Brain microvascular endothelial cell (primary cell): ENCODE measurements around the gene KRT26.
"Not testable (repeated sequence)": the region's sequence is repeated elsewhere in the genome, so short reads cannot be mapped to it uniquely, and the experiment has no call there.

ENCODE experiments used
- DNase-seq: peaks from one replicate; pipeline ENCODE4 v3.0.0-alpha.2; 2020
- H3K27ac ChIP-seq: fragments of 250-450 bp; sonication (Bioruptor Pico); 2 replicates; pipeline ENCODE4 v1.5.1; 2020; ENCODE audit warnings: mild to moderate bottlenecking, moderate library complexity
- H3K27me3 ChIP-seq: fragments of 250-450 bp; sonication (Bioruptor Pico); replicated peaks from 2 replicates; pipeline ENCODE4 v1.5.1; 2020; ENCODE audit warnings: mild to moderate bottlenecking
- H3K36me3 ChIP-seq: fragments of 250-450 bp; sonication (Bioruptor Pico); replicated peaks from 2 replicates; pipeline ENCODE4 v1.5.1; 2020; ENCODE audit warnings: mild to moderate bottlenecking
- H3K4me3 ChIP-seq: 2 replicates; pipeline ENCODE4 v1.5.1; 2011; ENCODE audit warnings: low read depth, mild to moderate bottlenecking, control low read depth, low read length, moderate library complexity
- CTCF ChIP-seq: IDR thresholded peaks from 2 replicates; pipeline ENCODE4 v1.5.1; 2011; ENCODE audit warnings: low read depth, mild to moderate bottlenecking, moderate library complexity, low read length, control low read depth, inconsistent platforms; ENCODE audit errors: missing control alignments
- in situ Hi-C: cut with HindIII; loops from 2 replicates; pipeline ENCODE4 v1.10.0; 2017; ENCODE audit warnings: low sequenced_read_pairs, low pct_ligation_motif_present

KRT26 gene

DNA sequence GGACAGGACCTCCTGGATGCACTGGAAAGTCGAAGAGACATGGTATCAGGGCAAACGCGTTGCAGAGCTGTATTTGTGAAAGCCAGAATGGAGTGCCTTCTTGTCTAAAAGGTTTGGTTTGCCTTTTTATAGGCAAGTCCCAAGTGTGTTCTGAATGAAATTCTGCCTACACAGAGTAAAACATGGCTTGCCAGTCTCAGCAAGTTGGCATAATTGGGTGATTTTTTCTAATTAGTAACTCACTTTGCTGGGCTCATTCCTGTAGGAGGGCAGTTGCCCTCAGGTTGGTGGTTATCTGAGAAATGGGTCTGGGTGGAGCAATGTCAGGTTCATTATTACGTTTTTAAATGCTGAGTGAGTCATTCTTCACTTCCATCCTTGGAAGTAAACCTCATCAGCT lies 16.8 kb downstream of the KRT26 start, which contains the start of gene KRT25:
Gene KRT25 (minus strand): TSS at position 101 of the 400 bp plus-strand sequence. CDS start 60 bp downstream, at position 41.
- in situ Hi-C loops, result no loop called here
- DNase-seq, result no peak
- no peaks in the 10 kb centered on the region for H3K36me3 ChIP-seq
- no peak for TF ChIP-seq CTCF
- no peak within 1 kb of the TSS for H3K27ac ChIP-seq
- H3K27me3 ChIP-seq, result peaks cover 2% of the 10 kb centered on the region
- H3K4me3 ChIP-seq, result no peak within 1 kb of the TSS

GRCh38 chr17:40753804-40754203 lies 18.2 kb downstream of the KRT26 start:
- peaks cover 2% of the 10 kb centered on the region for H3K27me3 ChIP-seq
- in situ Hi-C loops, result no loop called here
- no peak for TF ChIP-seq CTCF
- no peaks in the 10 kb centered on the region for H3K36me3 ChIP-seq
- H3K4me3 ChIP-seq, result no peak overlapping the region
- no peak overlapping the region for H3K27ac ChIP-seq
- DNase-seq, result no peak

DNA sequence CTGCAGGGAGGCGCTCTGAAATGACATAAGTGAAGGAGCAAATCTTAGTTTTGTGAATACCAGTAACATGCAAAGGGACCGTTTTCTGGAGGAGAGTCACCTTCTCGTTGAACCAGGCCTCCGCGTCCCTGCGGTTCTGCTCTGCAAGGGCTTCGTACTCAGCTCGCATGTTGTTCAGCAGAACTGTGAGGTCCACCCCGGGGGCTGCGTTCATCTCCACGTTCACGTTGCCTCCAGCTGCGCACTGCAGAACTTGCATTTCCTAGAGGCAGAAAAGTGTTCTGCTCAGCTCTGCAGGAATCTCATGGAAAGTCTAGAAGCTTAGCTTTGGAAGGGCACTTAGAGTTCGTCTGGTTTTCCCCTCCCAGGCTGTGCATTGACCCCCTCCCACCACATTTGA lies 20.9 kb downstream of the KRT26 start:
- H3K27me3 ChIP-seq, result peaks cover 2% of the 10 kb centered on the region
- in situ Hi-C loops, result no loop called here
- H3K4me3 ChIP-seq, result no peak overlapping the region
- no peak for TF ChIP-seq CTCF
- no peaks in the 10 kb centered on the region for H3K36me3 ChIP-seq
- DNase-seq, result no peak
- H3K27ac ChIP-seq, result no peak overlapping the region

DNA sequence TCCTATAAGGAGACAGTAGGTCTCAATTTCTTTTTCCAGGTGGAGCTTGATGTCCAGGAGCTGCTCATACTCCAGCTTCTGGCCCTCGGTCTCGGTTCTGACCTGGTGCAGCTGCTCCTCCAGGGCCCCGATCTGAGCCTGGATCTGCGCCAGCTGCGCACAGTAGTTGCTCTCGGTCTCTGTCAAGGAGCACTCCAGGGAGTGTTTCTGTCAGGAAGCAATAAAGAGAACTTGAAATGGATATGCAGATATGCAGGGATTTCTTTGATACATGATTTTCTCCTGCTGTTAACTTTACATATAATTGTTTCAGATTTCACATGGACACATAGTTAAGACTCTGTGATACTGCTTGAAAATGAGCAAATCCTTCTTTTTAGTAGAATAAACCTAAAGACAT lies 21.6 kb downstream of the KRT26 start:
- no peak for DNase-seq
- Histone ChIP-seq H3K27me3 (peaks cover 2% of the 10 kb centered on the region), H3K4me3 (no peak overlapping the region), H3K27ac (no peak overlapping the region), H3K36me3 (no peaks in the 10 kb centered on the region)
- no peak for TF ChIP-seq CTCF
- in situ Hi-C loops, result no loop called here

DNA sequence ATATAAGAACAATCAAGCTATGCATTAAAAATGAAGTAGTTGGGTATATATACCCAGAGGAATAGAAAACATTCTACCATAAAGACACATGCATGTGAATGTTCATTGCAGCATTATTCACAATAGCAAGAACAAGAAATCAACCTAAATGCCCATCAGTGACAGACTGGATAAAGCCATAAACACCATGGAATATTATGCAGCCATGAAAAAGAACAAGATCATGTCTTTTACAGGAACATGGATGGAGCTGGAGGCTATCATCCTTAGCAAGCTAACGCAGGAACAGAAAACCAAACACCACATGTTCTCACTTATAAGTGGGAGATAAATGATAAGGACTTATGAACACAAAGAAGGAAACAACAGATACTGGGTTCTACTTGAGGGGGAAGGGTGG lies 23.3 kb downstream of the KRT26 start:
- H3K36me3 ChIP-seq, H3K27ac ChIP-seq, DNase-seq, in situ Hi-C loops, H3K27me3 ChIP-seq, H3K4me3 ChIP-seq: not testable (repeated sequence)

DNA sequence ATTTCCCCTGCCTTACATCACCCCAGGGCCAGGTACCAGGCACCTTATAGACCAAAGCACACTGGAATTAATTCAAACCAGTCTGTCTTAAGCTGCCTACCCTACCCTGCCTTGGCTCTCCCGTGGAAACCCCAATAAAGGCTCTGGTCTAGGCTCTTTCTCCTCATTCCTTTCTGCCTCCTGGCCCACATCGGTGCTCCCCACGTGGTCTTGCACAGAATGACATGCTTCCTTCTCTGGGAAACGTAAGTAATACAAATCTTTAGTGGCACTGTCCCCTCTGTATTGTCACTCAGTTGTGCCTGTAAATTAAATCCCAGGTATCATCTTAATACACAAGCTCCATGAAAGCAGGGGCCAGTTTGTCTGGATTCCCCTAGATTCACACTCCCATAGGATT lies 33.4 kb downstream of the KRT26 start:
- Histone ChIP-seq H3K36me3 (no peaks in the 10 kb centered on the region), H3K4me3 (no peak overlapping the region), H3K27me3 (peaks cover 10% of the 10 kb centered on the region), H3K27ac (no peak overlapping the region)
- peak; percentile 9 for TF ChIP-seq CTCF
- in situ Hi-C loops, result no loop called here
- no peak for DNase-seq
